GM21423 (cell line): ENCODE data around the gene HLA-DPB1.
"Not testable (repeated sequence)": the region's sequence is repeated elsewhere in the genome, so short reads cannot be mapped to it uniquely, and the experiment has no call there.

Experiments used
- ATAC-seq: cut with Tn5 transposase; IDR thresholded peaks from one replicate; pipeline ENCODE4 v1.9.1; 2021; ENCODE audit warnings: mild to moderate bottlenecking, moderate library complexity; ENCODE audit not compliant: unreplicated experiment

Gene HLA-DPB1

GRCh38 chr6:33101121-33101737 lies 25.4 kb downstream of the HLA-DPB1 start:
- not testable (repeated sequence) for ATAC-seq

GRCh38 chr6:33103776-33104175 lies 28.0 kb downstream of the HLA-DPB1 start:
- ATAC-seq: no peak

- ATAC-seq: no peak
These were observed 29.1 kb downstream of the HLA-DPB1 start for GRCh38 chr6:33104887-33105286.

- no peak for ATAC-seq
These were observed 29.6 kb downstream of the HLA-DPB1 start for GRCh38 chr6:33105386-33105785.

GRCh38 chr6:33105916-33106871 lies 30.4 kb downstream of the HLA-DPB1 start:
- no peak for ATAC-seq

- ATAC-seq: no peak
These were observed 31.9 kb downstream of the HLA-DPB1 start for GRCh38 chr6:33107641-33108040.

- ATAC-seq: no peak
These were observed 32.5 kb downstream of the HLA-DPB1 start for GRCh38 chr6:33108307-33108706.

GRCh38 chr6:33112148-33112547 lies 36.4 kb downstream of the HLA-DPB1 start:
- peak; percentile 76 for ATAC-seq

- ATAC-seq: no peak
These were observed 38.0 kb downstream of the HLA-DPB1 start for GRCh38 chr6:33113755-33114154.

- no peak for ATAC-seq
These were observed 38.6 kb downstream of the HLA-DPB1 start for GRCh38 chr6:33114406-33114805.

GRCh38 chr6:33116417-33116816 lies 40.6 kb downstream of the HLA-DPB1 start:
- no peak for ATAC-seq

- no peak for ATAC-seq
These were observed 41.3 kb downstream of the HLA-DPB1 start for GRCh38 chr6:33116841-33117711.

- no peak for ATAC-seq
These were observed 42.1 kb downstream of the HLA-DPB1 start for GRCh38 chr6:33117811-33118277.

GRCh38 chr6:33118525-33119123 lies 42.8 kb downstream of the HLA-DPB1 start:
- no peak for ATAC-seq

GRCh38 chr6:33120001-33120400 lies 44.2 kb downstream of the HLA-DPB1 start:
- ATAC-seq: no peak

GRCh38 chr6:33123181-33123580 lies 47.4 kb downstream of the HLA-DPB1 start:
- no peak for ATAC-seq

GRCh38 chr6:33123732-33124524 lies 48.1 kb downstream of the HLA-DPB1 start:
- ATAC-seq: no peak

- ATAC-seq: no peak
These were observed 48.7 kb downstream of the HLA-DPB1 start for GRCh38 chr6:33124525-33124901.

- ATAC-seq: no peak
These were observed 49.2 kb downstream of the HLA-DPB1 start for GRCh38 chr6:33124947-33125346.
